ENCODE results near the gene MRPL19. TPM values are rescaled to one million over a fixed set of nuclear protein-coding genes. Genes with fewer than 3 reads are reported as not detected.
"Not testable (repeated sequence)": the region's sequence is repeated elsewhere in the genome, so short reads cannot be mapped to it uniquely, and the experiment has no call there.

The MRPL19 gene
- total RNA-seq, 1 donor from 2014 or later, result 60.1 TPM

GRCh38 chr2:75646090-75646582 lies 447 bp upstream of the MRPL19 start:
- DNase-seq (no peak), ATAC-seq (no peak)
- intact Hi-C loops (cut with micrococcal nuclease), result no loop called here

GRCh38 chr2:75647771-75648170 lies 1.2 kb downstream of the MRPL19 start:
- ATAC-seq (no peak), DNase-seq (no peak)
- intact Hi-C loops (cut with micrococcal nuclease), result no loop called here

- DNase-seq, result no peak
- intact Hi-C loops (cut with micrococcal nuclease), result no loop called here
- no peak for ATAC-seq
Observed at GRCh38 chr2:75654012-75654411, 7.4 kb downstream of the MRPL19 start.

- DNase-seq, result no peak
- ATAC-seq, result no peak
- intact Hi-C loops (cut with micrococcal nuclease), result no loop called here
Observed at GRCh38 chr2:75655861-75656260, 9.3 kb downstream of the MRPL19 start.

GRCh38 chr2:75656563-75656962 lies 10.0 kb downstream of the MRPL19 start:
- intact Hi-C loops (cut with micrococcal nuclease), result no loop called here
- ATAC-seq (no peak), DNase-seq (no peak)

- intact Hi-C loops (cut with micrococcal nuclease), result no loop called here
- DNase-seq (no peak), ATAC-seq (no peak)
Observed at GRCh38 chr2:75657798-75658197, 11.2 kb downstream of the MRPL19 start.

GRCh38 chr2:75666911-75667310 lies 20.3 kb downstream of the MRPL19 start:
- ATAC-seq, result no peak

GRCh38 chr2:75667884-75668283 lies 21.3 kb downstream of the MRPL19 start:
- intact Hi-C loops (cut with micrococcal nuclease), result no loop called here
- ATAC-seq (no peak), DNase-seq (no peak)

More at GRCh38 chr2:75666911-75667310, 20.3 kb downstream of the MRPL19 start:
- intact Hi-C loops (cut with micrococcal nuclease), result no loop called here
- DNase-seq, result no peak

GRCh38 chr2:75675423-75675822 lies 28.8 kb downstream of the MRPL19 start:
- ATAC-seq (peak; percentile 79), DNase-seq (peak; percentile 30)
- intact Hi-C loops (cut with micrococcal nuclease), result not testable (repeated sequence)

- DNase-seq, result no peak
- ATAC-seq, result peak; percentile 17
- intact Hi-C loops (cut with micrococcal nuclease), result no loop called here
Observed at GRCh38 chr2:75675908-75676307, 29.3 kb downstream of the MRPL19 start.

GRCh38 chr2:75676464-75676863 lies 29.9 kb downstream of the MRPL19 start:
- intact Hi-C loops (cut with micrococcal nuclease), result no loop called here
- DNase-seq, result no peak
- no peak for ATAC-seq

GRCh38 chr2:75679556-75679955 lies 33.0 kb downstream of the MRPL19 start:
- intact Hi-C loops (cut with micrococcal nuclease), result no loop called here
- DNase-seq, result no peak
- no peak for ATAC-seq

GRCh38 chr2:75680402-75680801 lies 33.8 kb downstream of the MRPL19 start:
- intact Hi-C loops (cut with micrococcal nuclease), result no loop called here
- DNase-seq (no peak), ATAC-seq (peak; percentile 27)

GRCh38 chr2:75683430-75683829 lies 36.8 kb downstream of the MRPL19 start:
- intact Hi-C loops (cut with micrococcal nuclease); ATAC-seq; DNase-seq: not testable (repeated sequence)

- ATAC-seq, result no peak
- DNase-seq, result no peak
- intact Hi-C loops (cut with micrococcal nuclease), result no loop called here
Observed at GRCh38 chr2:75688196-75688595, 41.6 kb downstream of the MRPL19 start.

- ATAC-seq (no peak), DNase-seq (no peak)
- intact Hi-C loops (cut with micrococcal nuclease), result no loop called here
Observed at GRCh38 chr2:75698918-75699317, 52.3 kb downstream of the MRPL19 start.

GRCh38 chr2:75702593-75702992 lies 56.0 kb downstream of the MRPL19 start:
- ATAC-seq (no peak), DNase-seq (no peak)
- intact Hi-C loops (cut with micrococcal nuclease), result no loop called here

- no peak for DNase-seq
- no peak for ATAC-seq
- intact Hi-C loops (cut with micrococcal nuclease), result no loop called here
Observed at GRCh38 chr2:75703589-75704287, 57.2 kb downstream of the MRPL19 start.

- no peak for DNase-seq
- ATAC-seq, result no peak
- intact Hi-C loops (cut with micrococcal nuclease), result no loop called here
Observed at GRCh38 chr2:75705921-75706320, 59.3 kb downstream of the MRPL19 start.

GRCh38 chr2:75707901-75708300 lies 61.3 kb downstream of the MRPL19 start:
- ATAC-seq (no peak), DNase-seq (no peak)
- intact Hi-C loops (cut with micrococcal nuclease), result no loop called here

GRCh38 chr2:75709297-75709696 lies 62.7 kb downstream of the MRPL19 start:
- intact Hi-C loops (cut with micrococcal nuclease), result no loop called here
- no peak for ATAC-seq

More at GRCh38 chr2:75709297-75709696, 62.7 kb downstream of the MRPL19 start:
- DNase-seq, result no peak

All from left ventricle myocardium superior (tissue), 1 donor.